ENCODE measurements around the gene SLC12A5.

Gene SLC12A5

DNA sequence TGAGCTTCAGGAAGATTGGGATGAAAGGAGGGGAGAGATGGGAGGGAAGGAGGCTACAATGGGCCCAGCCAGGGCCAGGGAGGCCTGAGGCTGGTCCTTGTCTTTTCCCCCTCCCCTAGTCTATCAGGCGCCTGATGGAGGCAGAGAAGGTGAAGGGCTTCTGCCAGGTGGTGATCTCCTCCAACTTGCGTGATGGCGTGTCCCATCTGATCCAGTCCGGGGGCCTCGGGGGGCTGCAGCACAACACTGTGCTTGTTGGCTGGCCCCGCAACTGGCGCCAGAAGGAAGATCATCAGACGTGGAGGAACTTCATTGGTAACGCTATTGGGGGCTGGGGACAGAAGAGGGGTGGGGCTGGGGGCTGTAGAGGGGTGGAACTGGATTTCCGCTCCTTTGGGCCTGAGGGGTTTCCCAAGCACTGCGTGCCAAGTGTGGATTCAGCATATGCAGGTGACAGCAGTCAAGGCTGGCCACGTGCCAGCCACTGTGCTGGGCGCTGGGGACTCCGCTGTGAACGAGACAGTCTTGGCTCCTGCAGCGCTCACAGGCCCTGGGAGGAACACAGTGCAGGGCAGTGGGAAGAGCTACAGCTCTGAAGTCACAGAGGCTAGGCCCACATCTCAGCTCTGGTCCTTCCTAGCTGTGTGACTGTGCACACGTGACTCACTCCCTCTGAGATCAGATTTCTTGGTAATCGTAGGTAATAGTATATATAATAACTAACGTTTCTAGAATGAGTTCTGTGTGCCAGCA is 22.7 kb downstream of the SLC12A5 start:
- H3K4me3 Mint-ChIP-seq, result no peak overlapping the region
- H3K27ac Mint-ChIP-seq, result no peak overlapping the region
- no peak for ATAC-seq
- peaks cover 55% of the 10 kb centered on the region for H3K27me3 Mint-ChIP-seq
- H3K9me3 Mint-ChIP-seq, result no peaks in the 10 kb centered on the region
- H3K36me3 Mint-ChIP-seq, result no peaks in the 10 kb centered on the region
- H3K4me1 Mint-ChIP-seq, result no peaks in the 10 kb centered on the region

DNA sequence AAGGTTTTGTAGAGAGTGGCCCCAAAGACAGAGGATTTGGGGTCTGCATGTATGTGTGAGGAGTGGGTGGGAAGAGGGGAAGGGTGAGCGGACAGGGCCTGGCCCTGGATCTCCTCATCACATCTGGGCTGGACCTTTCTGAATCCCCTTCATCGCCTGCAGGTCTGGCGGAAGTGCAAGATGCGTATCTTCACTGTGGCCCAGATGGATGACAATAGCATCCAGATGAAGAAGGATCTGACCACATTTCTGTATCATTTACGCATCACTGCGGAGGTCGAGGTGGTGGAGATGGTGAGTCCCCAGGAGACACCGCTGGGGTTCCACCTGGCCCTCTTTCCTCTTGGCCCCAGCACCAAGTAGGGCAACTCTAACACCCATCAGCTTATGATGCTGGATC is 24.4 kb downstream of the SLC12A5 start:
- no peak overlapping the region for H3K27ac Mint-ChIP-seq
- peaks cover 6% of the 10 kb centered on the region for H3K4me1 Mint-ChIP-seq
- no peaks in the 10 kb centered on the region for H3K9me3 Mint-ChIP-seq
- H3K36me3 Mint-ChIP-seq, result no peaks in the 10 kb centered on the region
- no peak for ATAC-seq
- H3K4me3 Mint-ChIP-seq, result no peak overlapping the region
- H3K27me3 Mint-ChIP-seq, result peaks cover 54% of the 10 kb centered on the region

DNA sequence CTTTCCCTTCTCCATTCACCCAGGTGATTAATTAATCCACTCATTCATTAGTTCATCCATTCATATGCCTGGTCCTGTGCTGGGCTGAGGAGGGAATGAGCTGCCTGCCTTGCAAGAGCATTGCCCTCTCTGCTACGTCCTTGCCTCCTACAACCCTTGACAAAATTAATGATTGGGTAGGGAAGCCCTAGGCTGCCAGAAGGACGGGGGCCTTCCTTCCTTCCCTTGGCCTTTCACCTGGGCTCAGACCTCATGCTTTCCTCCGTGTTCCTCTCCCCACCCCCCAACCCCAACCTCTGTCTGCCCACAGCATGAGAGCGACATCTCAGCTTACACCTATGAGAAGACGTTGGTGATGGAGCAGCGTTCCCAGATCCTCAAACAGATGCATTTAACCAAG is 25.6 kb downstream of the SLC12A5 start:
- Mint-ChIP-seq H3K4me1 (peaks cover 16% of the 10 kb centered on the region), H3K36me3 (peaks cover 6% of the 10 kb centered on the region), H3K27ac (no peak overlapping the region), H3K4me3 (no peak overlapping the region), H3K9me3 (no peaks in the 10 kb centered on the region), H3K27me3 (peaks cover 52% of the 10 kb centered on the region)
- no peak for ATAC-seq

DNA sequence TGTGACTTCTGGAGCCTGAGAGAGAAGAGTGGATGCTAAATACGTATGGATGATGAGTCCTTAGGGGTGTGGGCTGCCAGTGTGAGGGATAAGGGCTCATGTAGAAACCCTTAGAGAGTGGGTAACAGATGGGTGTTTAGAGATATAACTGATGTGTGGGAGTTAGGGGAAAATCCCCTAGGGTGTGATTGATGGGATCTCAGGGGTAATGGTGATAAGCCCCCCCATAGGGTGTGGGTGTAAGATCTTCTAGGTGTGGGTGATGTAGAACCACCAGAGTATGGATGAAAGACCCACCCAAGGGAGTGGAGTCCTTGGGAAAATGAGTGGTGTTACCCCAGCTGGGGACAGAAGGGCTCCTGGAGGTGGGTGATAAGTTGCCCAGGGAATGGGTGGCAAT is 26.3 kb downstream of the SLC12A5 start:
- H3K27ac Mint-ChIP-seq, result no peak overlapping the region
- H3K27me3 Mint-ChIP-seq, result peaks cover 51% of the 10 kb centered on the region

DNA sequence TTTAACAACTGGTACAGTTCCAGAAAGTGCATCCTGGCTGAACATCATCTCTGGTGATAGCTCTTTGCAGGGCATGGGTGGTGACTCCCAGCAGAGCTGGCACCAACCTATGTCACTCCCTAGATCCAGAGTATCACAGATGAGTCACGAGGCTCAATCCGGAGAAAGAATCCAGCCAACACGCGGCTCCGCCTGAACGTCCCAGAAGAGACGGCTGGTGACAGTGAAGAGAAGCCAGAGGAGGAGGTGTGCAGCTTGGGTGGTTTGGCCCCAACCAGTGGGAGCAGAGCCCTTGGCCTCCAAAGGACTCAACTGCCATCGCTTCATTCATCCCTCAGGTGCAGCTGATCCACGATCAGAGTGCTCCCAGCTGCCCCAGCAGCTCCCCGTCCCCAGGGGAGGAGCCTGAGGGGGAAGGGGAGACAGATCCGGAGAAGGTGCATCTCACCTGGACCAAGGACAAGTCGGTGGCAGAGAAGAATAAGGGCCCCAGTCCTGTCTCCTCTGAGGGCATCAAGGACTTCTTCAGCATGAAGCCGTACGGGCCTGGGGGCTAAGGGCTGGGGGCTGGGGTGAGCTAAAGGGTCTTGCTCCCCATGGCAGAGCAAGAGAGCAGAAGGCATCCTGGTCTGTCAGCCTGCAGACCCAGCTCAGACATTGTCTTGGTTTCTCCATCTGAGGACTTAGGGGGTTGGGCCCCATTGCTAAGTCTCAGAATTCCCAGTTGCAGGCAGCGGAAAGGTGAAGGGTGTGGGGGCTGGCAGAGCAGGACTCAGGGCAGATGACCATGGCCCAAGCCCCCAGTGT is 27.2 kb downstream of the SLC12A5 start:
- H3K27ac Mint-ChIP-seq, result no peak overlapping the region
- H3K4me1 Mint-ChIP-seq, result peaks cover 31% of the 10 kb centered on the region
- peaks cover 21% of the 10 kb centered on the region for H3K36me3 Mint-ChIP-seq
- no peak for ATAC-seq
- H3K4me3 Mint-ChIP-seq, result no peak overlapping the region
- H3K27me3 Mint-ChIP-seq, result peaks cover 46% of the 10 kb centered on the region
- no peaks in the 10 kb centered on the region for H3K9me3 Mint-ChIP-seq

More for the DNA sequence above, 26.3 kb downstream of the SLC12A5 start:
- Mint-ChIP-seq H3K4me1 (peaks cover 22% of the 10 kb centered on the region), H3K9me3 (no peaks in the 10 kb centered on the region), H3K36me3 (peaks cover 11% of the 10 kb centered on the region), H3K4me3 (no peak overlapping the region)
- no peak for ATAC-seq

DNA sequence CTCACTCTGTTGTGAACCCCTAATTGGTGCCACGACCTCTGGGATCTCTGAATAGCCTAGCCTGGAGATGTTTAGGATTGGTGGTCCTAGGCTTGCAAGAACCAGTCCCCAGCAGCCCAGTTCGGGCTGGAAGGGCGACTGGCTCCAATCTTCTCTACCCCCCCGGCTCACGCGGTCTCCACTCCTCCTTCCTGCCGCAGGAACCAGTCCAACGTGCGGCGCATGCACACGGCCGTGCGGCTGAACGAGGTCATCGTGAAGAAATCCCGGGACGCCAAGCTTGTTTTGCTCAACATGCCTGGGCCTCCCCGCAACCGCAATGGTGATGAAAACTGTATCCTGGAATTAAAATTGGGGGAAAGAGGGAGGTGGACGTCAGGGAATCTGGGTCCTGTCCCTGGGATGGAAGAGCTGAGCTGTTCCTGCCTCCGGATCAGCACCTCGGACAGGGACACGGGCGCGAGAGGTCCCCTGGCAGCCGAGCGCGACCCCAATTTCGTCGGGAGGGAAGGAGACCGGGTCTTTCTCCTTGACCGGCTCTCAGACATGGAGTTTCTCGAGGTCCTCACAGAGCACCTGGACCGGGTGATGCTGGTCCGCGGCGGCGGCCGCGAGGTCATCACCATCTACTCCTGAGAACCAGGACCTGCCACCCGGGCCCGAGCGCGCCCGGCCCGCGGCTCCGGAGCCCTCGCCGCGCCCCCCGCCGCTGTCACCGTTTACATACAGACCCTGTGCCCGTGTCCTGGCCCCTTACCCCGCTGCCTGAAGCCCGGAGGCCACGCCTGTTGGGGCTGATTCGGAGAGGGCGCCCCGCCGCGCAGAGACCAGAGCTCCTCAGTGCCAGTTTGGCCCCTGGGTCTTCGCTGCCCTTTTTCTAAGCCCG is 28.2 kb downstream of the SLC12A5 start:
- Mint-ChIP-seq H3K36me3 (peaks cover 31% of the 10 kb centered on the region), H3K27ac (no peak overlapping the region), H3K9me3 (no peaks in the 10 kb centered on the region), H3K4me1 (peaks cover 41% of the 10 kb centered on the region), H3K4me3 (no peak overlapping the region), H3K27me3 (peaks cover 42% of the 10 kb centered on the region)
- no peak for ATAC-seq

DNA sequence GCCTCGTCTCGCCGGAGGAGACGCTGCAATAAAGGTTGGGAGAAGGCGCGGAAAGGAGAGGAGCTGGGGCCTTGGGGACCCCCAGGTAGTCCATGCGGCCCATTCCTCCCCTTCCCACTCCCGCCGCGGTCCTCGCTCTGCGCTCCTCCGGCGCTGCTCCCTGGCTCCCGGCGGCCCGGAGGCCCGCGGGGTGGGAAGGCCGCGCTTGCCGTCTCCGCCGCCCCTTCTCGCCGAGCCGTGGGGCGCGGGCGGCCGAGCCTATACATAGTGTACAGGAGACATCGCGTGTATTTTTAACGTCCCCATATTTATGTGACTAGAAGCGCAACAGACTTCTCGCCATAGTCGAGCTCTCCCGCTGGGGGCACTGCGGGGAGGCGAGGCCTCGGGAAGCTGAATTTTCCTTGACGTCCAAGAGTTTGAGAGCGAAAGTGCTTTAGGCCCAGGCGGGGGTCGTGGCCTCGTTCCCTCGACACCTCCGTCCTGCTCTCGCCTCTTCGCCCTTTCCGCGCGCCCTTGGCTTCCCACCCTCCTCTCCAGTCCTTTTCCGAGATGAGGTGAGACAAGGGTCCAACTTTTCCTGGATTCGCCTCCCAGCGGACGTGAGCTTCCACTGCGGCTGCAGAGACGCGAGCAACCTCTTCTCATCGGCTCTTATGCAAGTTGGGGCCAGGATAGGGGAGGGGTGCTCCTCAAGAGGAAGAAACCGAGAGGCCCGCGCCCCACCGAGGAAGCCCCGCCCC is 29.0 kb downstream of the SLC12A5 start:
- peak overlapping the region; percentile 40 for H3K4me3 Mint-ChIP-seq
- H3K4me1 Mint-ChIP-seq, result peaks cover 48% of the 10 kb centered on the region
- no peak for ATAC-seq
- no peaks in the 10 kb centered on the region for H3K9me3 Mint-ChIP-seq
- H3K27ac Mint-ChIP-seq, result no peak overlapping the region
- peaks cover 39% of the 10 kb centered on the region for H3K36me3 Mint-ChIP-seq
- peaks cover 42% of the 10 kb centered on the region for H3K27me3 Mint-ChIP-seq

DNA sequence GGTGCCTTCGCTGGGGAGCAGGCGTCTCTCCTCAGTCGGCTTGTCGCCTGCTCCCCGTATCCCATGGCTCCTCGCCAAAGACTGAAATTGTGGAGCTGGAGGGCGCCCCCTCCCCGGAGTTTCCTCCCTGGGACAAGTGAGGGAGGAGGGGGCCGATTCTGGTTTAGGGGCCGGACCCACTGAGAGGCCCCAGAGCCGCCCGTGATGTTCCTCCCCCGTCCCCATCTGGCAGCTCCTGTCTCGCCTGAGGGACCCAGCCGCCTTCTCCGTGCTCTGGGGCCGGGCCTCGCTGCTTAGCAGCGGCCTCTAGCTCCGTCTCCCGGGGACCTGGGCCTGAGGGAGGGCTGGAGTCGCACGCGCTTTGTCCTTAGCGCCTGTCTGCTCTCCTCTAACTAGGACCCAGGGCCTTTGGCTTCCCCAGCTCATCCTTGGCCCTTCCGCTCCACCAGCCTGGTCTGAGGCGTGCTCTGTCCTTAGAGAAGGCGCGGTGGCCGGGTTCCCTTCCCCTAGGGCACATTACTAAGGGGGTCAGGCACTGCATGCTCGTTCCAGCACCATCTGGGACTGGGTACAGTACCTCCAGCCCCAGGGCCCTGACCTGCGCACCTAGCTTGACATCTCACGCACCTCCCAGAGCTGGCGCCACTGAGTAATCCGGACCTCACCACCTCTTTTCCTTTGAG is 29.7 kb downstream of the SLC12A5 start:
- H3K27ac Mint-ChIP-seq, result no peak overlapping the region

DNA sequence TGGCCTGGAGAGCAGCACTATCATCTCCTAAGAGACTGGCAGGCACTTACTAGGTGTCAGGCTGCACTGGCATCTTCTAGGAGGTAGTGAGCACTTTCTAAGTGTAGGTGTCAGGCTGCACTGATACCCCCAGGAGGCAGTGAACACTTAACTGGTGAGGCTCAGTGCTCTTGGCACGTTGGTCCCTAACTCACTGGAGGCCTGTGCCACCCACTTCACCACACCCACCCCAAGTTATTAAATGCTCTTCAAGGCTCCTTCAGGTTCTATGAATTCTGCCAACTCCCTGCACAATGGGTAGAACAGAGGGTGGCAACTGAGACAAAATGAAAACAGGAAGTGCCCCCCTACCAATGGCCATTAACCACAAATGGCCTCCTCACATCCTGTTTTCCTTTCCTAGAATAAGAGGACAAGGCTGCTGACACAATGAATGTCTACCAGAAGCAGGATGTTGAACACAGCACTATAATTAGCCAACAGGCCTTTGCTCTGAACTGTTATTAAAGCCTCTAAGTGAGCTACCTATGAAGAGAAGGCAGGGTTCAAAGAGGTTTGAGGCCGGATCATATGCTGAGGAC is 31.4 kb downstream of the SLC12A5 start:
- ATAC-seq, result peak; percentile 78
- Mint-ChIP-seq H3K36me3 (peaks cover 63% of the 10 kb centered on the region), H3K4me3 (peak overlapping the region; percentile 37), H3K9me3 (no peaks in the 10 kb centered on the region), H3K27me3 (peaks cover 39% of the 10 kb centered on the region), H3K27ac (peak overlapping the region; percentile 34), H3K4me1 (peaks cover 67% of the 10 kb centered on the region)

More for the DNA sequence above, 29.7 kb downstream of the SLC12A5 start:
- Mint-ChIP-seq H3K36me3 (peaks cover 46% of the 10 kb centered on the region), H3K4me3 (peak overlapping the region; percentile 40), H3K9me3 (no peaks in the 10 kb centered on the region), H3K4me1 (peaks cover 54% of the 10 kb centered on the region), H3K27me3 (peaks cover 42% of the 10 kb centered on the region)
- no peak for ATAC-seq

DNA sequence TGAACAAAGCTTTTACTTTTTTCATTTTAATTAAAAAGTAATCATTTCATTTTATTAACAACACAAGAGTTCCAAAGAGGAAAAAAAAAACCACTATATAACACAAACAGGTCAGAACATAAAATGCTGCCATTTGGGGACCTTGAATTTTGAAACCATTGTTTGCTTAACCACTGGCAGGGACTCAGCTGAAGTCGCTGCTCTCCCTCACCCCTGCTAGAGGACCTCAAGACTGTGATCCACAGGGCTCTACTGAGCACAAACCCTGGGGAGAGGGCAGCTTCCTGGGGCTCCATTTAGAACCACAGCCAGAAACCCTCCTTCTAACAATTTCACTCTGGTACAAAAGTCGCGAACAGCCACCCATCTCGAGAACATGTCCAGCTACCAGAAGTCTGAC is 32.0 kb downstream of the SLC12A5 start:
- H3K4me3 Mint-ChIP-seq, result peak overlapping the region; percentile 10

DNA sequence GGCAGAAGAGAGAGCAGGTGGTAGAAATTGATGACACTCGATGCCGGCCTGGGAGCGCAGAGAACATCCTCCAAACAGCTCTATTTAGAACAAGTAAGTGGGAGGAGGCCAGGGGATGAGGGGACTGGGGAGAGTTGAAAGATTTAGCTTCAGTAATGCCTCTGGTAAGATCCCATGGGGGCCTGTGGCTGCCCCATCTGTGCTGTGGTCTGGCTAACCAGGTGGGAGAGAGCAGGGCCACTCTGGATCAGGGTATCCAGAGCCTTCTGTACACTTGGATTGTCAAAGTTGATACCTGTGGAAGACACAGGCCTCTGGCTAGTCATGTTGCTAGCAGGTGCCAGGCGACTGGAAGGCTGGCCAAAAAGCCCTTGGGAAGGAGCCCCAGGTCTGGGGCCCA is 33.1 kb downstream of the SLC12A5 start:
- Mint-ChIP-seq H3K4me3 (no peak overlapping the region), H3K27me3 (peaks cover 21% of the 10 kb centered on the region), H3K9me3 (no peaks in the 10 kb centered on the region), H3K4me1 (peaks cover 67% of the 10 kb centered on the region), H3K27ac (peak overlapping the region; percentile 34), H3K36me3 (peaks cover 79% of the 10 kb centered on the region)
- no peak for ATAC-seq

More for the DNA sequence above, 32.0 kb downstream of the SLC12A5 start:
- Mint-ChIP-seq H3K27me3 (peaks cover 33% of the 10 kb centered on the region), H3K27ac (peak overlapping the region; percentile 34), H3K9me3 (no peaks in the 10 kb centered on the region), H3K4me1 (peaks cover 67% of the 10 kb centered on the region), H3K36me3 (peaks cover 69% of the 10 kb centered on the region)
- no peak for ATAC-seq

DNA sequence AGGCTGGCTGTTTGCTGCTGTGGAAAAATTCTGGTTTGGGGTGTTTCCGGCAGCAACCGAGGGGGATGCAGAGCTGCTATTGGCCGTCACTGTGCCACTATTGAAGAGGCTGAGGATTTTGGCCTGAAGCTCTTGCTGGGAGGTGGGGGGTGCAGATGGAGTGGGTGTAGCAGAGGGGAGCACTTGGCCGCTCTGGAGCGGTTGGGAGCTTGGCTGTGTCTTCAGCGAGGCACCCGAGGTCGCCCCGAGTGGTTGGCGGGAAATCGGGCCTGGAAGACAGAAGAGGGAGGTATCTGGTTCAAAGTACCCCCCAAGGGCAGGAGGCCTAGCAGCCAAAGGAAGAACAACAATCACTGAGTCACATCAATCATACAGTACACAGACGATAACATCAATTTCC is 33.6 kb downstream of the SLC12A5 start:
- H3K4me1 Mint-ChIP-seq, result peaks cover 67% of the 10 kb centered on the region
- H3K9me3 Mint-ChIP-seq, result no peaks in the 10 kb centered on the region
- H3K36me3 Mint-ChIP-seq, result peaks cover 81% of the 10 kb centered on the region
- no peak overlapping the region for H3K27ac Mint-ChIP-seq
- no peak for ATAC-seq
- H3K27me3 Mint-ChIP-seq, result peaks cover 16% of the 10 kb centered on the region
- H3K4me3 Mint-ChIP-seq, result no peak overlapping the region

DNA sequence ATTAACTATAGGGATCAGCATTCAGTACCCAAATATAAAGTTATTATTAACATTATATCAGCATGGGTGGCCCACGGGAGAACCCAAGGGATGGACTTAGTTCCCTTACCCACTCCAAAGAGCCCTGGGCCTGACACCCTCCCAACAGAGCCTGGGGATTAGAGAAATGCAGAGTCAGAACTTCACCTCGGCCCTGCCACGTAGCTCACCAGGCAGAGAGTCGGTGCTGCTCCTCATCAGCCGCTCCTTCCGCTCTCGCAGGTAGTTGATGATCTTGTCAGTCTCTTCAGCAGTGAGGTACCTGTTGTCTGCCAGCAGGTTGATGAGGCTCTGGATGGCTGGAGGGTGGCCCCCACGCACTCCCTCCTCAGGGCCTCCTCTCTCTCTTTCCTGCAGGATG is 34.1 kb downstream of the SLC12A5 start:
- ATAC-seq, result no peak
- Mint-ChIP-seq H3K36me3 (peaks cover 86% of the 10 kb centered on the region), H3K9me3 (no peaks in the 10 kb centered on the region), H3K27ac (peak overlapping the region; percentile 22), H3K4me1 (peaks cover 64% of the 10 kb centered on the region), H3K27me3 (peaks cover 13% of the 10 kb centered on the region), H3K4me3 (no peak overlapping the region)

DNA sequence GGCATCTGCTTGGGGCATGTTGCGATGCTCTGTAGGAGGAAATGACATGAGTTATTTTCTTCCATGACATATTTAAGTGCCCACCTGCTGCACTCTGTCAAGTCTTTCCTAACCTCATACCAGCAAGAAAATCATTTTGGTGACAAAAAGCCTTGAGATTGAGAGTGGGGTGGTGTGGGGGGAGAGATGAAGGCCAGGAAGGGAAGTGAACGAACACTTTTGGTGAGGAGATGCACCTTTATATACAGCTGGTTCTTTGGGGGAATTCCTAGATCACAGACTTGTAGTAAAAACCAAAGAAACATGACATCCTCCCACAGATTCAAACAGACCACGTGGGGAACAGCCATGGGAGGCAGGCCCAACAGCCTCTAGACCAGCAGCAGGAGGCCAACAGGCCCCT is 34.6 kb downstream of the SLC12A5 start:
- Mint-ChIP-seq H3K4me1 (peaks cover 59% of the 10 kb centered on the region), H3K36me3 (peaks cover 91% of the 10 kb centered on the region), H3K27me3 (peaks cover 8% of the 10 kb centered on the region)

More for the DNA sequence above, 34.6 kb downstream of the SLC12A5 start:
- H3K27ac Mint-ChIP-seq, result peak overlapping the region; percentile 22
- H3K4me3 Mint-ChIP-seq, result no peak overlapping the region
- ATAC-seq, result peak; percentile 77
- no peaks in the 10 kb centered on the region for H3K9me3 Mint-ChIP-seq
